K562 (cell line): ENCODE data around the gene ATXN7. TPM values are rescaled to one million over a fixed set of nuclear protein-coding genes. Genes with fewer than 3 reads are reported as not detected.

ENCODE experiments used
- GABPA ChIP-seq: fragments of 200-800 bp; sonication (Bioruptor generic); conservative IDR thresholded peaks from 2 replicates; pipeline ENCODE4 v1.6.1; 2016; ENCODE audit warnings: low read depth, missing genetic modification characterization, missing compliant biosample characterization
- ILF3 ChIP-seq: fragments of 450-650 bp; IDR thresholded peaks from 2 replicates; pipeline ENCODE4 v1.6.1; 2018; ENCODE audit warnings: antibody characterized with exemption, mild to moderate bottlenecking, moderate library complexity, borderline replicate concordance
- KDM2B ChIP-seq: fragments of 250-450 bp; sonication (Bioruptor Pico); IDR thresholded peaks from 2 replicates; pipeline ENCODE4 v1.8.0; 2021; ENCODE audit warnings: mild to moderate bottlenecking, moderate library complexity
- NELFE ChIP-seq: IDR thresholded peaks from 2 replicates; pipeline ENCODE4 v1.6.1; 2011; ENCODE audit warnings: mild to moderate bottlenecking; ENCODE audit not compliant: insufficient read depth, insufficient read length
- NFATC3 ChIP-seq: fragments of 450-650 bp; IDR thresholded peaks from 2 replicates; pipeline ENCODE4 v1.6.1; 2017; ENCODE audit warnings: mild to moderate bottlenecking
- PHF8 ChIP-seq: fragments of 200-600 bp; sonication (generic); IDR thresholded peaks from 2 replicates; pipeline ENCODE4 v1.6.1; 2012; ENCODE audit warnings: mixed run types, mild to moderate bottlenecking, inconsistent platforms, low read length, moderate library complexity, borderline replicate concordance
- POLR2A ChIP-seq: fragments of 450-650 bp; conservative IDR thresholded peaks from 2 replicates; pipeline ENCODE4 v1.6.1; 2016
- RAD51 ChIP-seq: fragments of 450-650 bp; IDR thresholded peaks from 2 replicates; pipeline ENCODE4 v1.7.1; 2016; ENCODE audit warnings: low read depth, mild to moderate bottlenecking, borderline replicate concordance
- RBM14 ChIP-seq: fragments of 200-400 bp; formaldehyde crosslinking; IDR thresholded peaks from 2 replicates; pipeline ENCODE4 v1.6.1; 2018; ENCODE audit warnings: low read depth, mild to moderate bottlenecking, low read length, moderate library complexity, borderline replicate concordance; ENCODE audit not compliant: insufficient read depth
- SMARCA5 ChIP-seq: fragments of 450-650 bp; IDR thresholded peaks from 2 replicates; pipeline ENCODE4 v1.6.1; 2016
- SPI1 ChIP-seq: IDR thresholded peaks from 2 replicates; pipeline ENCODE4 v1.6.1; 2011; ENCODE audit warnings: low read depth, low read length, control low read depth, borderline replicate concordance
- TAL1 ChIP-seq: fragments of 450-650 bp; IDR thresholded peaks from 2 replicates; pipeline ENCODE4 v1.6.1; 2016; ENCODE audit warnings: mild to moderate bottlenecking
- polyA plus RNA-seq, 8 experiments: library from polyadenylated mRNA; depleted of rRNA in 4 of 8; stranded (reverse) in 5 of 8; unstranded in 3 of 8; fragments of >200 nt; fragmentation: Nextera tagmentation in 2 of 8; fragmentation: Illumina TruSeq in 1 of 8; extraction: Ambion mirVana in 2 of 8; extraction: Trizol in 1 of 8; gene quantifications; 2 replicates each; pipeline versions ENCODE4 v1.2.1 to v1.2.3, GENCODE V29; 2011 to 2014; ENCODE audit warnings: inconsistent platforms in 1 of 8, missing spikeins in 1 of 8
- total RNA-seq, 7 experiments: library from RNA; depleted of rRNA in 6 of 7; stranded (reverse); fragments of >200 nt in 6 of 7; fragmentation: Illumina TruSeq in 2 of 7; extraction: Trizol in 2 of 7; gene quantifications; 2 replicates each; pipeline versions ENCODE4 v1.2.1 to v1.2.3, GENCODE V29; 2011 to 2021; ENCODE audit warnings: low replicate concordance in 1 of 7
- TF ChIP-seq, protein P1 (sequence below), 2 experiments: fragments of 450-650 bp in 1 of 2; sonication (generic) in 1 of 2; formaldehyde crosslinking in 1 of 2; IDR thresholded peaks; 2 replicates each; pipeline versions ENCODE4 v1.7.1 to v1.9.0; 2016 to 2022; ENCODE audit warnings: inconsistent platforms in 1 of 2, mild to moderate bottlenecking in 1 of 2, missing genetic modification reagents in 1 of 2
- TF ChIP-seq, protein P2 (sequence below), 2 experiments: fragments of 450-650 bp; IDR thresholded peaks; 2 replicates each; pipeline ENCODE4 v1.6.1; 2018; ENCODE audit warnings: mild to moderate bottlenecking in 2 of 2, low read depth in 1 of 2; ENCODE audit not compliant: partially characterized antibody in 2 of 2

ATXN7 gene
- total and polyA plus RNA-seq, 9 of the 15 experiments (the other 6 are each of a cell fraction or from before 2014, with no cell fraction given), result 0.41 to 9.2 (median 6.7) TPM

GRCh38 chr3:63863150-63864007 is at the start of gene ATXN7, which contains the start of gene THOC7 (continued):
- no peak for TF ChIP-seq SMARCA5
- no peak for TF ChIP-seq ILF3
- no peak for TF ChIP-seq TAL1
- no peak for TF ChIP-seq KDM2B (CRISPR knock-in tag)
- TF ChIP-seq NELFE, result no peak
- no peak for TF ChIP-seq NFATC3
- TF ChIP-seq SPI1, result no peak
- TF ChIP-seq PHF8, result peak; percentile 65; the same call in 1 of the 2 replicates
- no peak for TF ChIP-seq GABPA (tag)
- 0 out of 2 replicates have a peak, but pooled peaks have one; percentile 60 for TF ChIP-seq RBM14
- TF ChIP-seq, protein P1, sequence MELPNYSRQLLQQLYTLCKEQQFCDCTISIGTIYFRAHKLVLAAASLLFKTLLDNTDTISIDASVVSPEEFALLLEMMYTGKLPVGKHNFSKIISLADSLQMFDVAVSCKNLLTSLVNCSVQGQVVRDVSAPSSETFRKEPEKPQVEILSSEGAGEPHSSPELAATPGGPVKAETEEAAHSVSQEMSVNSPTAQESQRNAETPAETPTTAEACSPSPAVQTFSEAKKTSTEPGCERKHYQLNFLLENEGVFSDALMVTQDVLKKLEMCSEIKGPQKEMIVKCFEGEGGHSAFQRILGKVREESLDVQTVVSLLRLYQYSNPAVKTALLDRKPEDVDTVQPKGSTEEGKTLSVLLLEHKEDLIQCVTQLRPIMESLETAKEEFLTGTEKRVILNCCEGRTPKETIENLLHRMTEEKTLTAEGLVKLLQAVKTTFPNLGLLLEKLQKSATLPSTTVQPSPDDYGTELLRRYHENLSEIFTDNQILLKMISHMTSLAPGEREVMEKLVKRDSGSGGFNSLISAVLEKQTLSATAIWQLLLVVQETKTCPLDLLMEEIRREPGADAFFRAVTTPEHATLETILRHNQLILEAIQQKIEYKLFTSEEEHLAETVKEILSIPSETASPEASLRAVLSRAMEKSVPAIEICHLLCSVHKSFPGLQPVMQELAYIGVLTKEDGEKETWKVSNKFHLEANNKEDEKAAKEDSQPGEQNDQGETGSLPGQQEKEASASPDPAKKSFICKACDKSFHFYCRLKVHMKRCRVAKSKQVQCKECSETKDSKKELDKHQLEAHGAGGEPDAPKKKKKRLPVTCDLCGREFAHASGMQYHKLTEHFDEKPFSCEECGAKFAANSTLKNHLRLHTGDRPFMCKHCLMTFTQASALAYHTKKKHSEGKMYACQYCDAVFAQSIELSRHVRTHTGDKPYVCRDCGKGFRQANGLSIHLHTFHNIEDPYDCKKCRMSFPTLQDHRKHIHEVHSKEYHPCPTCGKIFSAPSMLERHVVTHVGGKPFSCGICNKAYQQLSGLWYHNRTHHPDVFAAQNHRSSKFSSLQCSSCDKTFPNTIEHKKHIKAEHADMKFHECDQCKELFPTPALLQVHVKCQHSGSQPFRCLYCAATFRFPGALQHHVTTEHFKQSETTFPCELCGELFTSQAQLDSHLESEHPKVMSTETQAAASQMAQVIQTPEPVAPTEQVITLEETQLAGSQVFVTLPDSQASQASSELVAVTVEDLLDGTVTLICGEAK (IDR thresholded peaks at IDR 0.05), result 0 out of 2 replicates have a peak, but pooled peaks have one; percentile 5
- TF ChIP-seq, protein P1 (CRISPR knock-in tag; IDR thresholded peaks at IDR 0.05), result no peak
- TF ChIP-seq RAD51, result no peak
- TF ChIP-seq, protein P2, sequence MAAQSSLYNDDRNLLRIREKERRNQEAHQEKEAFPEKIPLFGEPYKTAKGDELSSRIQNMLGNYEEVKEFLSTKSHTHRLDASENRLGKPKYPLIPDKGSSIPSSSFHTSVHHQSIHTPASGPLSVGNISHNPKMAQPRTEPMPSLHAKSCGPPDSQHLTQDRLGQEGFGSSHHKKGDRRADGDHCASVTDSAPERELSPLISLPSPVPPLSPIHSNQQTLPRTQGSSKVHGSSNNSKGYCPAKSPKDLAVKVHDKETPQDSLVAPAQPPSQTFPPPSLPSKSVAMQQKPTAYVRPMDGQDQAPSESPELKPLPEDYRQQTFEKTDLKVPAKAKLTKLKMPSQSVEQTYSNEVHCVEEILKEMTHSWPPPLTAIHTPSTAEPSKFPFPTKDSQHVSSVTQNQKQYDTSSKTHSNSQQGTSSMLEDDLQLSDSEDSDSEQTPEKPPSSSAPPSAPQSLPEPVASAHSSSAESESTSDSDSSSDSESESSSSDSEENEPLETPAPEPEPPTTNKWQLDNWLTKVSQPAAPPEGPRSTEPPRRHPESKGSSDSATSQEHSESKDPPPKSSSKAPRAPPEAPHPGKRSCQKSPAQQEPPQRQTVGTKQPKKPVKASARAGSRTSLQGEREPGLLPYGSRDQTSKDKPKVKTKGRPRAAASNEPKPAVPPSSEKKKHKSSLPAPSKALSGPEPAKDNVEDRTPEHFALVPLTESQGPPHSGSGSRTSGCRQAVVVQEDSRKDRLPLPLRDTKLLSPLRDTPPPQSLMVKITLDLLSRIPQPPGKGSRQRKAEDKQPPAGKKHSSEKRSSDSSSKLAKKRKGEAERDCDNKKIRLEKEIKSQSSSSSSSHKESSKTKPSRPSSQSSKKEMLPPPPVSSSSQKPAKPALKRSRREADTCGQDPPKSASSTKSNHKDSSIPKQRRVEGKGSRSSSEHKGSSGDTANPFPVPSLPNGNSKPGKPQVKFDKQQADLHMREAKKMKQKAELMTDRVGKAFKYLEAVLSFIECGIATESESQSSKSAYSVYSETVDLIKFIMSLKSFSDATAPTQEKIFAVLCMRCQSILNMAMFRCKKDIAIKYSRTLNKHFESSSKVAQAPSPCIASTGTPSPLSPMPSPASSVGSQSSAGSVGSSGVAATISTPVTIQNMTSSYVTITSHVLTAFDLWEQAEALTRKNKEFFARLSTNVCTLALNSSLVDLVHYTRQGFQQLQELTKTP (IDR thresholded peaks at IDR 0.05; ENCODE audit: low read depth in 1 of 2, partially characterized antibody in 2 of 2), result no peak
- TF ChIP-seq POLR2A, result 0 out of 2 replicates have a peak, but pooled peaks have one; percentile 17
